Stimulated activated naive CD8-positive, alpha-beta T cell treated with anti-CD3 and anti-CD28 coated beads, Interleukin-15, amount 100 ng/mL, for 72 hours (primary cell): Measurements from ENCODE around the gene RASSF1.

Experiments
- ATAC-seq: fragments of 150-1000 bp; cut with Tn5 transposase; 2 replicates; pipeline ENCODE4 v1.10.0; 2021; ENCODE audit warnings: mild to moderate bottlenecking, moderate library complexity
- DNase-seq, 2 donors: peaks; one replicate each; pipeline ENCODE4 v3.0.0; 2021 to 2022
- H3K27ac Mint-ChIP-seq, 2 donors: one replicate each; pipeline ENCODE4 v1.8.0; 2022; ENCODE audit warnings: mild to moderate bottlenecking in 2 of 2, mixed read lengths in 2 of 2, moderate library complexity in 2 of 2
- H3K27me3 Mint-ChIP-seq: one replicate; pipeline ENCODE4 v1.8.0; 2022; ENCODE audit warnings: mixed read lengths
- H3K4me1 Mint-ChIP-seq: one replicate; pipeline ENCODE4 v1.8.0; 2022; ENCODE audit warnings: mild to moderate bottlenecking, mixed read lengths
- H3K4me3 Mint-ChIP-seq, 2 donors: one replicate each; pipeline ENCODE4 v1.8.0; 2022; ENCODE audit warnings: mild to moderate bottlenecking in 2 of 2, mixed read lengths in 2 of 2, moderate library complexity in 1 of 2
- H3K9me3 Mint-ChIP-seq, 2 donors: one replicate each; pipeline ENCODE4 v1.8.0; 2022; ENCODE audit warnings: mixed read lengths in 2 of 2

RASSF1 gene

GRCh38 chr3:50355829-50356552, 15.4 kb upstream of the RASSF1 start:
- H3K4me1 Mint-ChIP-seq, result peaks cover 84% of the 10 kb centered on the region
- H3K27ac Mint-ChIP-seq, result peak overlapping the region in 1 of 2 donors; percentile 74

DNA sequence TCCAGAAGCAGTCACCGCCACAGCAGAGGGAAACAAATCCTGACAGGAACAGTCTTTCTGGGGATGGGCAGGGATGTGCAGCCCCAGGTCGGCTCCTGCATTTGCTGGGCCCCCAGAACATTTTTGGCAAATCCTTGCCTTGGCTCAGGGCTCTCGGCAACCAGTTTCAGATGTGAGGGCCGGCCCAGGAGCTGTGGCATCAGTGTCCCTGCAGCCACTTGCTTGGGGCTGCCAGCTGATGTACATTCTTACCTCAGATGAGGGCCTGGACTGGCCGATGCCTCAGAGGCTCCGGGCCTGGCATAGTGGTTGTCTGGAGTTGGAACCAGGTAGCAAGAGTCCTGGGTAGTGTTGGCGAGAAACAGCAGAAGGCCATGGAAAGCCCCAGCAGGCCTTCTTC, 14.2 kb upstream of the RASSF1 start:
- Mint-ChIP-seq H3K4me1 (peaks cover 89% of the 10 kb centered on the region), H3K27ac (peak overlapping the region in 1 of 2 donors; percentile 25), H3K9me3 (no peaks in the 10 kb centered on the region), H3K27me3 (no peaks in the 10 kb centered on the region), H3K4me3 (no peak overlapping the region)
- DNase-seq, result no peak
- ATAC-seq, result no peak

More at GRCh38 chr3:50355829-50356552, 15.4 kb upstream of the RASSF1 start:
- Mint-ChIP-seq H3K27me3 (no peaks in the 10 kb centered on the region), H3K4me3 (peak overlapping the region; percentile 97 to 99), H3K9me3 (no peaks in the 10 kb centered on the region)
- no peak for ATAC-seq
- no peak for DNase-seq

- no peaks in the 10 kb centered on the region for H3K9me3 Mint-ChIP-seq
- ATAC-seq, result no peak
- H3K4me3 Mint-ChIP-seq, result no peak overlapping the region
- H3K4me1 Mint-ChIP-seq, result peaks cover 89% of the 10 kb centered on the region
- H3K27ac Mint-ChIP-seq, result peak overlapping the region in 1 of 2 donors; percentile 49
- no peak for DNase-seq
- H3K27me3 Mint-ChIP-seq, result no peaks in the 10 kb centered on the region
Measured at GRCh38 chr3:50354186-50354764, 13.6 kb upstream of the RASSF1 start.

GRCh38 chr3:50353245-50354004, 12.8 kb upstream of the RASSF1 start:
- H3K9me3 Mint-ChIP-seq, result no peaks in the 10 kb centered on the region
- peaks cover 91% of the 10 kb centered on the region for H3K4me1 Mint-ChIP-seq
- DNase-seq (no peak), ATAC-seq (no peak)
- H3K27me3 Mint-ChIP-seq, result no peaks in the 10 kb centered on the region
- H3K27ac Mint-ChIP-seq, result no peak overlapping the region
- H3K4me3 Mint-ChIP-seq, result no peak overlapping the region

DNA sequence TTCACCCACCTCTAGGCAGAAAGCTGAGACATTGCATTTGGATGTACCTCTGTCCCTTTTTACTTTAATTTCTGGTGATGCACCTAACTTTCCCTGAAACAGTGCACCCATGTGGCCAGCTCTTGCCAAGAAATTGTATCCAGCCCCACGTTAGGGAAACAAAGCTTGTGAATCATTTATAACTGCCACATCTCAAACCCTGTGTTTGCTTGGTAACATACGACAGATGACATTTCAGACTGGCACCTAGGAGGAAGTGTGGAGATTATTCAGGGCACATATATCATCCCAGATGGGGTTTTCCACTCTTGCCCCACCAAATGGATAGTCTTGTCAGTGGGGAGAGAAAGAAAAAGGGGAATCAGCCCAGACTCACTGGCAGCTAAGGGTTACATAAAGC, 12.1 kb upstream of the RASSF1 start:
- Mint-ChIP-seq H3K4me1 (peaks cover 91% of the 10 kb centered on the region), H3K27me3 (no peaks in the 10 kb centered on the region), H3K9me3 (no peaks in the 10 kb centered on the region), H3K27ac (no peak overlapping the region), H3K4me3 (no peak overlapping the region)
- ATAC-seq (no peak), DNase-seq (no peak)

DNA sequence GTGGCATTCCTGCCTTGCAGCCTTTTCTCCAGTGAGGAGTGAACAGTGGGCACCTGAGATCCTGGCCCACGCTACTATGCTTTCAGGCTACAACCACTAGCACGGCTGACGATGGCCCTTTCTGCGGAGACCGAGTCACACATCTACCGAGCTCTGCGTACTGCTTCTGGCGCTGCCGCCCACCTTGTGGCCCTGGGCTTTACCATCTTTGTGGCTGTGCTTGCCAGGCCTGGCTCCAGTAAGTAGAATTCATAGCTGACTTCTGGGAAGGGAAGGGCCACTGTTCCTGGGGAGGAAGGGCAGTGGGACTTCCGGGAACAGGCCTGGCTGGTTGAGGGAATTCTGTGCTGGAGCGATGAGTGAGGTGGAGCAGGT, 10.7 kb upstream of the RASSF1 start:
- Mint-ChIP-seq H3K4me1 (peaks cover 88% of the 10 kb centered on the region), H3K4me3 (peak overlapping the region; percentile 88 to 90), H3K27me3 (no peaks in the 10 kb centered on the region), H3K27ac (peak overlapping the region; percentile 19 to 96), H3K9me3 (no peaks in the 10 kb centered on the region)
- ATAC-seq (no peak), DNase-seq (no peak)

- H3K27me3 Mint-ChIP-seq, result no peaks in the 10 kb centered on the region
- ATAC-seq (peak; percentile 91), DNase-seq (peak; percentile 98)
- H3K27ac Mint-ChIP-seq, result peak within 1 kb of the TSS; percentile 96 to 97
- no peaks in the 10 kb centered on the region for H3K9me3 Mint-ChIP-seq
- H3K4me3 Mint-ChIP-seq, result peak within 1 kb of the TSS; percentile 88 to 90
- H3K4me1 Mint-ChIP-seq, result peaks cover 88% of the 10 kb centered on the region
Measured at GRCh38 chr3:50350527-50351322, 10.1 kb upstream of the RASSF1 start, which contains the start of the genes CYB561D2 and NPRL2. Gene CYB561D2 (plus strand): TSS chr3:50350862. CDS start chr3:50351434, 572 bp downstream. Gene NPRL2 (minus strand): TSS chr3:50350775. CDS start chr3:50350652, 123 bp downstream.

- no peaks in the 10 kb centered on the region for H3K9me3 Mint-ChIP-seq
- DNase-seq, result no peak
- H3K4me3 Mint-ChIP-seq, result peak overlapping the region; percentile 88 to 90
- H3K27ac Mint-ChIP-seq, result peak overlapping the region; percentile 85 to 97
- H3K27me3 Mint-ChIP-seq, result no peaks in the 10 kb centered on the region
- ATAC-seq, result no peak
- peaks cover 88% of the 10 kb centered on the region for H3K4me1 Mint-ChIP-seq
Measured at GRCh38 chr3:50350213-50350526, 9.5 kb upstream of the RASSF1 start.

- H3K27ac Mint-ChIP-seq, result peak overlapping the region in 1 of 2 donors; percentile 39
- ATAC-seq, result no peak
Measured at GRCh38 chr3:50347187-50347813, 6.7 kb upstream of the RASSF1 start.

GRCh38 chr3:50345586-50346234, 5.1 kb upstream of the RASSF1 start, which contains the start of gene ZMYND10:
Gene ZMYND10 (minus strand): TSS chr3:50345732. CDS start chr3:50345579, 153 bp downstream.
- ATAC-seq (peak; percentile 26), DNase-seq (peak; percentile 77 to 79)
- no peaks in the 10 kb centered on the region for H3K9me3 Mint-ChIP-seq
- H3K27ac Mint-ChIP-seq, result no peak within 1 kb of the TSS
- H3K4me1 Mint-ChIP-seq, result peaks cover 78% of the 10 kb centered on the region
- H3K27me3 Mint-ChIP-seq, result no peaks in the 10 kb centered on the region
- peak within 1 kb of the TSS; percentile 80 to 81 for H3K4me3 Mint-ChIP-seq

More at GRCh38 chr3:50347187-50347813, 6.7 kb upstream of the RASSF1 start:
- Mint-ChIP-seq H3K27me3 (no peaks in the 10 kb centered on the region), H3K4me3 (no peak overlapping the region), H3K4me1 (peaks cover 80% of the 10 kb centered on the region), H3K9me3 (no peaks in the 10 kb centered on the region)
- DNase-seq, result peak; percentile 73 to 81

DNA sequence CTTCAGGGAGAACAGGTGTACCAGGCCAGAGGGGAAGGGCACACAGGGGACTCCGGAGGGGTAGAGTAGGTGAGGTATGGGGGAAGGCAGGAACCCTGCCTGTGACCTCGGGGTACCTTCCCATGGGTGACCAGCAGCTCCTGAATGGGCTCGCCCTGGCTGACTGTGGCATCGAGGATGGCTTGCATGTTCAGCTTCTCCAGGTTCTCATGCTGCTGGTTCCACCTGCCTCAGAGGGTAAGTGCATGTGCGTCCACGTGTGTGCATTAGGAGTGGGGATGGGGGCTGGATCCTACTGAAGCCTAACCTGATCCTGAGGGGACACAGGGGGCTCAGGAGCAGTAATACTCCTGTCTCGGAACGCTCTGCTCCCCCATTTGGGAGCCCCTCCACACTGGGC, 4.4 kb upstream of the RASSF1 start:
- no peaks in the 10 kb centered on the region for H3K27me3 Mint-ChIP-seq
- no peak overlapping the region for H3K27ac Mint-ChIP-seq
- DNase-seq (no peak), ATAC-seq (no peak)
- H3K4me1 Mint-ChIP-seq, result peaks cover 72% of the 10 kb centered on the region
- peak overlapping the region in 1 of 2 donors; percentile 80 for H3K4me3 Mint-ChIP-seq
- H3K9me3 Mint-ChIP-seq, result no peaks in the 10 kb centered on the region

- Mint-ChIP-seq H3K4me3 (no peak overlapping the region), H3K27me3 (no peaks in the 10 kb centered on the region), H3K9me3 (no peaks in the 10 kb centered on the region), H3K4me1 (peaks cover 72% of the 10 kb centered on the region), H3K27ac (no peak overlapping the region)
- DNase-seq (no peak), ATAC-seq (no peak)
Measured at GRCh38 chr3:50342813-50343633, 2.4 kb upstream of the RASSF1 start.

- DNase-seq (no peak), ATAC-seq (no peak)
- Mint-ChIP-seq H3K27ac (no peak overlapping the region), H3K27me3 (no peaks in the 10 kb centered on the region), H3K4me1 (peaks cover 65% of the 10 kb centered on the region), H3K9me3 (no peaks in the 10 kb centered on the region), H3K4me3 (no peak overlapping the region)
Measured at GRCh38 chr3:50341996-50342650, 1.5 kb upstream of the RASSF1 start.
